Stimulated activated CD8-positive, alpha-beta memory T cell treated with anti-CD3 and anti-CD28 coated beads, Interleukin-15, amount 100 ng/mL, for 24 hours (primary cell): ENCODE data around the gene CEBPB.

Source experiments
- DNase-seq: peaks from one replicate; pipeline ENCODE4 v3.0.0-alpha.2; 2020; ENCODE audit warnings: low read depth

CEBPB gene

DNA sequence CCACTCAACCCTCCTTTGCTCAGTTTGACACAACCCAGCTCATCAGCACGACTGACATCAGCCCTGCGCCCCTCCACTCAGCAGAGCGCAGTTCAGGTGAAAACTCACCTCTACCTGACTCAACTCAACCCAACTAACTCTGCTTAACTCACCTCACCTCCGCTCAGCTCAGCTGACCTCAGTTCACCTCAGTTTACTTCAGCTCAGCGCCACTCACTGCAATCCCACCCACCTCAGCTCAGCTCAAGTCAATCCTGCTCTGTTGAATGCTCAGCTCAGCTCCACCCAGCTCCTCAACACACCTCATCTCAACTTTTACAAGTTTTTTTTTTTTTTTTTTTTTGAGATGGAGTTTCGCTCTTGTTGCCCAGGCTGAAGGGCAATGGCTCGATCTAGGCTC is 39.6 kb downstream of the CEBPB start:
- no peak for DNase-seq

GRCh38 chr20:50230871-50231560 is 40.4 kb downstream of the CEBPB start:
- no peak for DNase-seq

- DNase-seq: no peak
These were observed 41.2 kb downstream of the CEBPB start for GRCh38 chr20:50231854-50232253.

DNA sequence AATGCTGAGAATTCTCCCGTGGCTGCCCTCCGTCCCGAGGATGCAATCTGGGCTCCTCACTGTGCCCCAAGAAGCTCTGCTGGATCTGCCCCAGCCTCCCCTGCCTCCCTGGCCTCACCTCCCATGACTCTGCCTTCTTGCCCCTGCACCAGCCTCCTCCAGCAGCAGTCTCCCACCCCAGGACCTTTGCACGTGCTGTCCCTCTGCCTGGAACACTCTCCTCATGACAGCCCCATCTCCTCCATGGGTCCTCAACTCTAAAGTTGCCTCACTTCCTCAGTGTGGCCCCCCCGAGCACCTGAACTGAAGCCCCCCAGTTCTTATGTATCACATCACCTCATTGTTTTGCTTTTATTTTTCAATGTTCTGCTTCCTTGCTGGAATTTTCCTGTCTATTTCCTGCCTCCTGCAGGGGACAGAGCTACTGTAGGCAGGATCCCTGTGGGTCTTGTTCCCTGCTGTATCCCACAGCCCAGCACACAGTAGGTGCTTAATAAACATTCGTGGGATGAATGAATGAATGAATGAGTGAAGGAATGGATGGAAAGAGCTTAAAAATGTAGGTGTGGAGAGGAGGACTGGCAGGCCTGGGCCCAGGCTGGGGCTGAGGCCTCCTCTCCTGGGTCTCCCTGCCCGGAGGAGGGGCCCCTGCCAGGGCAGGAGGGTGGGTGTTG is 42.2 kb downstream of the CEBPB start:
- no peak for DNase-seq

DNA sequence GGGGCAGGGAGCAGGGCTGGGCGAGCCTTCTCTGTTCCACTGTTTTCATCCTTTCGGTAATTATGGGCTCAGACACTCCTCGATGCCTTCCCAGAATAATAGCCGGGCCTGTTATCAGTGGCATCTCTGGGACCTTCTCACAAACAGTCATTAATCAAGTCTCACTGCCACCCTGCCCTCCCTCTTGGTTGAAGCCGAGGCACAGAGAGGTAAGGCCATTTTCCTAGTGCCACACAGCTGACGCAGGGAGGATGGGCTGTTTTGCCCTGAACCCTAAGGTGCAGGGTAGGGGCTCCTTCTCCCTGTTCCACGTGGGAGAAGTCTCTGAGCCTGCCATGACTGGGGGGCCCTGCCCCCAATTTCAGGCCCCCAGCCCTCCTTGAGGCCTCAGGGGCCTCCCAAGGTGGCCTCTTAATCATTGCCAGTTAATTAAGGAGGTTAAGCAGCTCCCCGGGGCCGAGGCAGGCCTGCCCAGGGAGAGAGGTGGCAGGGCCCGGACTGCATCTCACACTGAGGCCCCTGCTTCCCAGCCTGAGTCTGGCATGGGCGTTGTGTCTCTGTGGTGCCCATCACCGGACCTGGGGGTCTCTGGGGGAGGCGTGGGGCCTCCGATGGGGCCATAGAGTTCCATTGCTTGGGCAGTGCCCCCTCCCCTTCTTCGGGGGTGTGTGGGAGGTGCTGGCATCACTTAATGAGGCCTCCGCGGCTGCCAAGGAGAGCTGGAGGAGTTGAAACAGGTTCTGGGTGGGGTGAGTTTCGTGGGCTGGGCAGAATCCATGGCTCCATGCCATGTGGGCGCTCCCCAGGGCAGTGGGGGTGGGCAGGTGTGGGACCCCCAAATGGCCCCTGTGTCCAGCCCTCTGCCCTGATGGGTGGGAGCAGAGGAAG is 42.9 kb downstream of the CEBPB start:
- no peak for DNase-seq

GRCh38 chr20:50234288-50234687 is 43.7 kb downstream of the CEBPB start:
- no peak for DNase-seq

GRCh38 chr20:50237349-50237748 is 46.7 kb downstream of the CEBPB start:
- no peak for DNase-seq

GRCh38 chr20:50238081-50238800 is 47.6 kb downstream of the CEBPB start:
- DNase-seq: no peak

GRCh38 chr20:50240092-50240491 is 49.5 kb downstream of the CEBPB start:
- no peak for DNase-seq

DNA sequence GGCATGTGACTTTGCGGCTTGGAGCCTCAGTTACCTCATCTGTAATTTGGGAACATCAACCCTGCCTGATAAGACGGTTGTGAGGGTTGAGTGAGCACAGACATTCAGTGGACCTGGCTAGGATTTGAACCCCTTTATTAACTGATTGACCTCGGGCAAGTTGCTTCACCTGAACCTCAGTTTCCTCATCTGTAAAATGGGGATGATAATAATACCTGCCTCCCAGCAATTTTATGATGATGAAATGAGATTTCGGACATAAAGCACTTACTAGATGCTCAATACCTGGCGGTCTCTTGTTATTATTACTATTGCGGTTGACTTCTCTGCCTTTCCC is 51.5 kb downstream of the CEBPB start:
- DNase-seq: no peak
